HEK293 (cell line): Measurements from ENCODE around the gene VAV2.

Source experiments
- CTCF ChIP-seq: fragments of 450-650 bp; formaldehyde crosslinking; IDR thresholded peaks from 2 replicates; pipeline ENCODE4 v1.5.1; 2016; ENCODE audit warnings: missing biosample characterization, missing genetic modification characterization
- REST ChIP-seq: fragments of 450-650 bp; formaldehyde crosslinking; IDR thresholded peaks from 2 replicates; pipeline ENCODE4 v1.5.1; 2016; ENCODE audit warnings: missing biosample characterization, missing genetic modification characterization
- ZFHX2 ChIP-seq: fragments of 450-650 bp; formaldehyde crosslinking; conservative IDR thresholded peaks from 2 replicates; pipeline ENCODE4 v1.5.1; 2016; ENCODE audit warnings: missing biosample characterization, missing genetic modification characterization
- ZNF639 ChIP-seq: fragments of 450-650 bp; formaldehyde crosslinking; IDR thresholded peaks from 2 replicates; pipeline ENCODE4 v1.5.1; 2016; ENCODE audit warnings: missing biosample characterization, missing genetic modification characterization

GRCh38 chr9:134033516-134034214 lies 41.5 kb upstream of the VAV2 start:
- TF ChIP-seq CTCF (tag by site-specific recombination) (no peak), ZNF639 (no peak), ZFHX2 (no peak), REST (tag by site-specific recombination) (no peak)
